Activated T-cell treated with anti-CD3 and anti-CD28 coated beads for 24 hours (primary cell): ENCODE results near the gene SPTBN4.
A peak's percentile ranks its signal among the peaks of the same experiment; 100 is the strongest.
"Not testable (repeated sequence)": the region's sequence is repeated elsewhere in the genome, so short reads cannot be mapped to it uniquely, and the experiment has no call there.

Experiments
- DNase-seq: peaks from one replicate; pipeline ENCODE4 v3.0.0-alpha.2; 2020; ENCODE audit warnings: low read depth

The SPTBN4 gene

DNA sequence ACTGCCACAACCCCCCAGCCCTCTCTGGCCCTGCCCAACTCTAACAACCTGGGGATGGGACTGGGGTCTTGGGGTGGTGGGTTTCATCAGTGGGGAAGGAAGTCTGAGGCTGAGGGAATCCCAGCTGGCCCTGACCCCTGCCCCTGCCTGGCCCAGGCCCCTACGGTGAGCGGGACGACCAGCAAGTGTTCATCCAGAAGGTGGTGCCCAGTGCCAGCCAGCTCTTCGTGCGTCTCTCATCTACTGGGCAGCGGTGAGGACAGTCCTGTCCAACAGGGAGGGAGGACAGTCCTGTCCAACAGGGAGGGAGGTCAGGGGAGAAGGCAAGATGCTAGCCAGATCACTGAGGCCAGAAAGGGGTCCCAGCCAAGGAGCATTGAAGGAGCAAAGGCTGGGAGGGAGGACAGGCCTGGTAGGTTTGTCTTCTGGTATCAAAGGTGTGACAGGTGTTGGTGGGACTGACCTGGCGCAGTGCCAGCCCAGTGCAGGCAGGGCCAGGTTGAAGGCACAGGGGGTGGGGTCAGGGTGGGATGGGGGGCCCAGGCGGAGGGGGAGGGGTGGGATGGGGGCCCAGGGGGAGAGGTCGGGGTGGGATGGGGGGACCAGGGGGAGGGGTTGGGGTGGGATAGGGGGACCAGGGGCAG is 122.2 kb downstream of the SPTBN4 start:
- DNase-seq, result no peak

DNA sequence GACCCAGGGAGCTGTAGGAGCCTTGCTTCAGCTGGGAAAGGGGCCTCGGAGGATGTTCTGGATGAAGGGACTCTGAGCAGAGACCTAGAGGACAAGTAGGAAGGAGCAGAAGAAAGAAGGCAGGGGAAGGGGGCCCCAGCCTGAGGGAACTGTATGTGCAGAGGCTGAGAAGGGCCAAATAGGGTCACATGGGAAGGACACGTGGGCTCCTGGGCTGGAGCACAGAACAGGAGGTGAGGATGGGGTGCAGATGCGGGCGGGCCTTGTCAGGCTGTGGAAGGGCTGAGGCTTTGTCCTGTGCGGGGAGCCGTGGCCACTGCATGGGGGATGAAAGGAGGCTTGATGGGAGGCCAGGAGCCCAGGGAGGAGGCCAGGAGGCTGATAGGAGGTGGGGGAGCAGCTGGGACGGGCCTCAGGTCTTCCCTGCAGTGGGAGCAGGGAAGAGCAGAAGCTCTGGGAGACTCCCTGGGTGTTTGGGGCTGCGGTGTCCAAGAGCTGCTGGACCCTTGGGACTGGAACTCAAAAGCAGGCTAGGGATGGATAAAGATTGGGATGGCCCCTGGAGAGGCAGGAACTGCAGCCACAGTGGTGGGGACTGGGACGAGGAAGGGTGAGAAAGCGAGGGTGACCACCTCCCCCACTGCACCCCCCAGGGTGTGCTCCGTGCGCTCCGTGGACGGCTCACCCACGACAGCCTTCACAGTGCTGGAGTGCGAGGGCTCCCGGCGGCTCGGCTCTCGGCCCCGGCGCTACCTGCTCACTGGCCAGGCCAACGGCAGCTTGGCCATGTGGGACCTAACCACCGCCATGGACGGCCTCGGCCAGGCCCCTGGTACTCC is 123.0 kb downstream of the SPTBN4 start:
- DNase-seq, result no peak

DNA sequence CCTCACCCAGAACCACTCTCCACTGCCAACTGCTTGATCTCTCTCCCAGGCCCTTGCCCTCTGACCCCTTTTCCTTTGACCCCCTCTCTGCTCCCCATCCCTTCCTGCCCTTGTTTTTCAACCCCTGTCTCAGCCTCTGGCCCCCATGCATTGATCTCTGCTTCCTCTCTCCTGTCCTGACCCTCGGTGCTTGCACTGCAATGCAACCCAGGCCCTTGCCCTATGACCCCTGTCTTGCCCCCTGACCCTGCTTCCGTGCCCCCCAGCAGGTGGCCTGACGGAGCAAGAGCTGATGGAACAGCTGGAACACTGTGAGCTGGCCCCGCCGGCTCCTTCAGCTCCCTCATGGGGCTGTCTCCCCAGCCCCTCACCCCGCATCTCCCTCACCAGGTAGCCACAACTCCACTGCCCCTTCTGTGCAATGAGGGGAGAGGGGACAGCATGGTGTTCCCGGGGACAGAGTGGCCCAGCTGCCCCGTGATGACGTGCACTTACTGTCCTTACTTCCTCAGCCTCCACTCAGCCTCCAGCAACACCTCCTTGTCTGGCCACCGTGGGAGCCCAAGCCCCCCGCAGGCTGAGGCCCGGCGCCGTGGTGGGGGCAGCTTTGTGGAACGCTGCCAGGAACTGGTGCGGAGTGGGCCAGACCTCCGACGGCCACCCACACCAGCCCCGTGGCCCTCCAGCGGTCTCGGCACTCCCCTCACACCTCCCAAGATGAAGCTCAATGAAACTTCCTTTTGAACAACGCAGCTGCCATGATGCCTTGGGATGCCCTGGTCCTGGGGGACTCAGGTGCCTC is 123.9 kb downstream of the SPTBN4 start:
- no peak for DNase-seq

DNA sequence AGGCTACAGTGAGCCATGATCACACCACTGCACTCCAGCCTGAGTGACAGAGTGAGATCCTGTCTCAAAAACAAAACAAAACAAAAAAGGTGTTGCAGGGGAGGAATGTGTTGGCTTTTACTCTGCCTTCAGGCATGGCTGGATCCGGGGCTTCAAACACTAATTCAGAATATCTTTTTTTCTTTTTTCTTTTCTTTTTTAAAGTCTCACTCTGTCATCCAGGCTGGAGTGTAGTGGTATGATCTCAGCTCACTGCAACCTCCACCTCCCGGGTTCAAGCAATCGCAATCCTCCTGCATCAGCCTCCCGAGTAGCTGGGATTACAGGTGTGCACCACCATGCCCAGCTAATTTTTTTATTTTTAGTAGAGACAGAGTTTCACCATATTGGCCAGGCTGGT is 124.9 kb downstream of the SPTBN4 start:
- DNase-seq, result not testable (repeated sequence)

DNA sequence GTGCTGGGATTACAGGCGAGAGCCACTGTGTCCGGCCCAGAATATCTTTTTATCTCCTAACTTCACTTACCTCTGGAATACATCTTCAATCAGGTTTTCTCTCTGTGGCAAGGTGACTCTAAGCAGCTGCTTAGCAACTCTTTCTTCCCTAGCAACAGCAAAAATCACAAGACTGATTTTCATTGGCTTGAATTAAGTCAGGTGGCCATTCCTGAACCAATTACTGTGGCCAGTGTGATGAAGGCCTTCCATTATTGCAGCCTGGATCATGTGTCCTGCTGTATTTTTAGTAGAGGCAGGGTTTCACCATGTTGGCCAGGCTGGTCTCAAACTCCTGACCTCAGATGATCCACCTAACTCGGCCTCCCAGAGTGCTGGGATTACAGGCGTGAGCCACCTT is 125.4 kb downstream of the SPTBN4 start:
- no peak for DNase-seq

DNA sequence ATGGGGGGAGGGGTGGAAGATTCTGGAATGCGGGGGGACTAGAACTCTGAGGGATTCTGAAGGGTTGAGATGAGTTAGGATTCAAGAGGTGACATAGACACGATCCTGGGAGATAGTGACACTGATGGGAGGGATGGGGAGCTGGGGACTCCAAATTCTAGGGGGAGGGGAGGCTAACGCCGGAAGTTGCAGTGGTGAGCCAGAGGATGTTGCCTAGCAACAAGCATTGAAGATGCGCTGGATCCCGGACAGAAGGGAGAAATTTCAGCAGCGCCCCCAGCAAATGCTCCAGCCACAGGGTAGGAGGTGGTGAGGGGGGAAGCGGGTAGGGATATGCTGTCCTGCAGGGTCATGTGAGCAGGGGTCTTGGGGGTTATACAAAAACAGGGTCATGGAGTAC is 127.5 kb downstream of the SPTBN4 start:
- DNase-seq, result no peak

DNA sequence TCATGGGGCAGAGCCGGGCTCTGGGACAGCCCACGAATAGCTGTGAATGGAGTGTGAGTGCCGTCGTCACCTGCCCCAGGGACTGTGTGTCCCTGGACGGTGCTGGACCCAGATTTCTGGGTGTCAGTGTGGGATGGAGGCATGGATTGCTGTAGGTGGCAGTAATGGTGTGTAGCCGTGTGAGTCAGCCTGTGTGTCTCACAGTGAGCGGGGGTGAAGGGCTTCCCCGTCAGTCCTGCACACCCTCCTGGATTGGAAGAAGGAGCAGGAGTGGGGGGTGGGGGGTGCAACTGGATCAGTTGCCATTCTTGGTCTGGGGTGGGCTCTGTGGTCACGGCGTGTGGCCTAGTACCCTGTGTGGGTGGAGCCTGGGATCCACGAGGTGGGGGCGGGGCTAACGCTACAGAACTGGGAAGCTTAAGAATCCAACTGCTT is 127.9 kb downstream of the SPTBN4 start:
- DNase-seq, result no peak

DNA sequence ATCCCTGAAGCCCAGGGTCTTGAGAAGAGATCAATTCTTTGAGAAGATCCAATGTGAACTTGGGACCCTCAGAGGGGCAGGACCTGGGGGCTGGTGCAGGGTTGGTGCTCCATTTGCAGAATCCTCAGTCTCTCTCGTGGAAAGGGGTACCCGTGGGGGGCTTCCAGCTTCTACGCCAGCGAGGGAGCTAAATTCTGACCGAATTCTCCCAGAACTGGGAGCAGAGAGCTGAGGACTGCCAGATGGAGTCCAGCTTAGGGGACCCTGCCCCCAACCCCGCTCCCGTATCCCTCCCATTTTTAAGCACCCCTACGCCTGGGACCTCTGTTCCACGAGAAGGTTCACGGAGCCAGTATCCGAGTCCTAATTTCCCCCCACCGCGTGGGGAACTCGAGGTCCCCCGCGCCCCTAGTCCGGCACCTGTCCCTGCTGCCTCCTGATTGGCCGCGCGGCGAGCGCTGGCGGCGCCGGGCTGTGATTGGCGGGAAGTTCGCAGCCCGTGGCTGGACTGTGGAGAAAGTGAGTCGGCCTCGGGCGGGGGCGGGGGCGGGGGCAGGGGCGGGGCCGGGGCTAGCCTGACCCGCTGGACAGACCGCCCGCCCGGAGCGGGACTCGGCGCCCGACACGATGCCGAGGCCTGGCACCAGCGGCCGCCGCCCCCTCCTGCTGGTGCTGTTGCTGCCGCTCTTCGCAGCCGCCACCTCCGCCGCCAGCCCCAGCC is 130.0 kb downstream of the SPTBN4 start:
- no peak for DNase-seq

DNA sequence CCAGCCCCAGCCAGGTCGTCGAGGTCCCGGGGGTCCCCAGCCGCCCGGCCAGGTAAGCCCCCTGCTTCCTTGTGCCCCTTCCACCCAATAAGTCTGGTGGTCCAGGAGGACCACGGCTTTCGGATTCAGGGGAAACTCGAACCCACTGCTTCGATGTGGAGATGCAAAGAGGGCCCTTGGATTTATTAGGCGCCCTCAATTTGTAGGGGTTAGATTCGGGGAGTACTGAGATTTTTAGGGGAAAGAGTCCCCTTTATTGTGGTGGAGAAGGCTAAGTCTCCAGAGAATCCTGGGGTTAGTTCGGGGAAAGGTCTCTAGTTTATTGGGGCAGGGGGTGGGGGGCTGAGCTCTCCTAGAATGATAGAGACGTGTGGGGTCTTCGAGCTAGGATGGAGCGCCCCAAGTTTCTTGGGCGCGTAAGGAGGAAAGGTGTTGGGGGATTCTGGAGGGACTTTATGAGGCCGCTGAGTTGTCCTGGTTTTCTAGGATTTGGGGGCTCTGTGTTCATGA is 130.6 kb downstream of the SPTBN4 start:
- no peak for DNase-seq

DNA sequence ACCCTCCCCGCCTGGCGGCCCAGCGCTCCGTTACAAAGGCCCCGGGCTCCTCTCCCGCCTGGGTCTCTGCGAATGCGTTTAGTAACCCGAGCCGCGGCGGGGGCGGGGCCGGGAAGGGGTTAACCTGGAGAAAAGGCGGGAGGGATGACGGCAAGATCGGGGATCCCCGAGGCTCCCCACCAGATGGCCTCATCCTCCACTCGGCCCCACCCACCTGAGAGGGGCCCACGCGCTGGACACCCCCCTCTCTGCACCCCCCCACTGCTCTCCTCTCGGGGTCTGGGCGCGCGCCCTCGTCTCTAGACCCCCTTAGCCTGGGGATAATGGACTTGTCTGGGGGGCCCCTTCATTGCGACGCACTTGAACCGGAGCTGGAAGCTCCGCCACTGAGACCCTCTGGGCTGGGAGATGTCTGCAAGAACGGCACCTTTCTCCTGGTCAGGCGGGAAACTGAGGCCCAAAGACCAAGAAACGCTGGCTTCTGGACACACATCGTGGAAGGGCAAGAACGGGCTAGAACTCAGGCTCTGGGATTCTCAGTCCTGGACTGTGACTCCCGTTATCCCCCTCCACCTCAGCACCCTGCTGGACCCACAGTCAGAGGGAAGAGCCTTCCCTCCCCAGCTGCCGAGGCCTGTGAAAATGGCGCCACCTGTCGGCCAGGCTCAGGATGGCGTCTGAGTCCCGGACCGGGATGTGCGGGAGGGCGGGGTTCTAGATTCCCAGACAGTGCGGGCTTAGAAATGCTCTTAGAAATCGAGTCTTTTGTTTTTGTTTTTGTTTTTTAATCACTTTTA is 131.5 kb downstream of the SPTBN4 start:
- peak; percentile 78 for DNase-seq

DNA sequence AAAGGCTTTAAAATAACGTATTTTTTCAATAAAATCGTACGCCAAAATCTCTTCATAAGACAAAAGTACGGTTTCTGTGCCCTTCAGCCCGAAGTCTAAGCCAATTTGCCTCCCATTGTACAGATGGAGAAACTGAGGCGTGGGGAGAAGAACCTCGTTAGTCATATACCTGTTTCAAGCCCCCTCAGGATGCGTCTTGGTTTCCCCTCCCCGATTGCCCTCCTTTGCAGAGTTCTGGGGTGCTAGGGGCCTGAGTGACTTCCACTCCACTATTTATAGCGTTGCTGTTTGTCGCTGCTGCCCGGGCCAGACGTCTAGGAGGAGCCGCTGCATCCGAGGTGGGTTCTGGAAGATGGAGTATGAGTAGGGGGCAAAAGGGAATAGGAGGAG is 132.1 kb downstream of the SPTBN4 start:
- DNase-seq, result no peak

DNA sequence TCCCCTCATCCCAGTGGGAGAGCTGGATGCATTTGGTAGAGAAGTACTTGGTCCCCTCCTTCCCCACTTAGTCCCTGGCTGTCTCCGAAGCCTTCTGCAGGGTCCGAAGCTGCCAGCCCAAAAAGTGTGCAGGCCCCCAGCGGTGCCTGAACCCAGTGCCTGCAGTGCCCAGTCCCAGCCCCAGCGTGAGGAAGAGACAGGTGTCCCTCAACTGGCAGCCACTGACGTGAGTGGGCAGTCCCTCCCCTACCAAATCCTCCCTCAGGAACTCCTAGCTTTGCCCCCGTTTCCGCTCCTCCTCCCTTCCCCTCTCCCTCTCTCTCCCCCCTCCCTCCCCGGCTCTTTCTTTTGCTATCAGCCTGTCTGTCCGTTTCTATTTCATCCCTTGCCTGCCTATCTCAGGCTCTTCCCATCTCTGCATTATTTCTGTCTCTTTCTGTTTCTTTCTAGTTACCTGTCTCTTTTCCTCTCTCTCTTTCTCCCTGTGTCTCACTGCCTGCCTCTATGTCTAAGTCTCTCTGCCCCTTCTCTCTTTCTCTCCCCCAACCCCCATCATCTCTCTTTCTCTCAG is 132.6 kb downstream of the SPTBN4 start:
- no peak for DNase-seq

DNA sequence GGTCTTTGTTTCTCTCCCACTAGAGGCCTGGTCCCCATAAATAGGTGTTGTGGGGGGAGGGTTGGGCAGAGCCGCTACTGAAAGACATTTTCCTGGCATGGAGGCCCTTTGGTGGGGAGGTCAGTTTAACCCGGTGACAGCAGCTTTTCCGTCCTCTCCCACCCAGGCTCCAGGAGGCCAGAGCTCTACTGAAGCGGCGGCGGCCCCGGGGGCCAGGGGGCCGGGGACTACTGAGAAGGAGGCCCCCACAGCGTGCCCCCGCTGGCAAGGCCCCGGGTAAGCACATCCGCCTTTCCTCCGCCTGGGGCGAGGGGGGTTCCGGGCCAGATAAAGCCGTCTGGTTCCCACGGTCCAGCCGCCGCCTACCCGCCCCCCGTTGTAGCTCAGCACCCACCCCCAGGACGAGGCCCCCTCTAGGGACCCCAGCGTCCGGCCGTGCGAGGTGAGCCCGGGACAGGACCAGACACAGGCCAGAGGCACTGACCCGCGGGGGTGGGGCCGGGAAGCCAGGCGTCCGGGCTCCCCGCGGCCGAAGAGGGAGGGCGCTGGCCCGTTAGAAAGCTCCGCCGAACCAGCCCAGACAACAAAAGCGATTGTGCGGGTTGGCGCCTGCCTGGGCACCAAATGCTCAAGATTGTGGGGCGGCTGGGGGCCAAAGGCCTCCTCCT is 133.2 kb downstream of the SPTBN4 start:
- no peak for DNase-seq

DNA sequence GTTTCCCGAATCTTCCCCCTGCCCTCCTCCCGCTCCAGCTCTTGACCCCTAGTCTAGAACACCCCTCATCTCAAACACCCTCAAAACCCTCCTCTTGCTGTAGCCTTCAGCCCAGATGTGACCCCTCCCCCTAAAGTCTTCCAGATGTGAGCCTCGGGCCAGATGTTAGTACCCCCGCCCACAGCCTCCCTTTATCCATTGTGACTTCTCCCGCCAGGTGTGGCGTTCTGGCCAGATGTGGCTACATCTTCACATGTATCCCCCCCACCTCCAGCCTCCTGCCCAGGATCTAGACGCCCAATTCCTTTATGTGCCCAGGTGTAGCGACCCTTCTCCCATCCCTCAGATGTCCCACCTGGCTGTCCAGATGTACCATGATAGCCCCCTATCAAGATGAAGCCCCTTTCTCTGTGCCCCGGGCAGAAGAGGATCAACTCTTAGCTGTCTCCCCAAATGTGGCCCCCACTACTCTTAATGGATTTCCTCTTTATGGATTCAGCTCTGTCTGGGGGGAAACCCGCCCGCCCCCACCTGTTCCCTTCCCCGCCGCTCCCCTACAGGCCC is 133.9 kb downstream of the SPTBN4 start:
- no peak for DNase-seq

DNA sequence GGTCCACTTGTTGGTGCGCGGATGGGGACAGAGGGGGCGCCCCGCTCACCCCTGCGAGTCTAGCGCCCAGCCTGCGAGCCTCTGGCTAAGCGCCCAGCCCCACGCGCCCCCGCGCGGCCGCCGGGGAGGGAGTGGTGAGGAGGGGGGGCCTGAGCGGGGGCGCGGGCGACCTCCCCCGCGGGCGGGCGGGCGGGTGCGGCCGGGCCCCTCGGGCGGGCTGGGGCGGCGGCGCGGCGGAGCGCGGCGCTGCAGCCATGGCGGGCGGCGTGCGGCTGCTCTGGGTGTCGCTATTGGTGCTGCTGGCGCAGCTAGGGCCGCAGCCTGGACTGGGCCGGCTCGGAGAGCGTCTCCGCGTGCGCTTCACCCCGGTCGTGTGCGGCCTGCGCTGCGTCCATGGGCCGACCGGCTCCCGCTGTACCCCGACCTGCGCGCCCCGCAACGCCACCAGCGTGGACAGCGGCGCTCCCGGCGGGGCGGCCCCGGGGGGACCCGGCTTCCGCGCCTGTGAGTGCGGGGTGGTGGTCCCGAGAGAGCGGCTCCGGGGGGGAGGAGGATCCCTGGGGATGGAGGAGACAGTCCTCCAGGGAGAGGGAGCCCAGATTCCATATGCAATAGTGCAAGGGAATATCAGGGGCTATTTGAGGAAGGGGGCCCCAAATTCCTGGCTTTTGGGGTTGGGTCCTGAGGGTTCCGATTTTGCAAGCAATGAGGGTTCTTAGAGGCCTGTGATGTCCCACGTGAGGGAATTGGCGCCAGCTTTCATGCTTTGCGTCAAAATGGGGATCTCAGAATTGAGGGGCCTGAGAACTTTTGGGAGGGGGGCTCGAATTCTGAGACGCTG is 134.6 kb downstream of the SPTBN4 start, which contains the start of gene LTBP4:
TSS of gene LTBP4 (plus strand) at position 236 of the 841 bp plus-strand sequence. CDS start at position 255, 19 bp downstream.
- no peak for DNase-seq

DNA sequence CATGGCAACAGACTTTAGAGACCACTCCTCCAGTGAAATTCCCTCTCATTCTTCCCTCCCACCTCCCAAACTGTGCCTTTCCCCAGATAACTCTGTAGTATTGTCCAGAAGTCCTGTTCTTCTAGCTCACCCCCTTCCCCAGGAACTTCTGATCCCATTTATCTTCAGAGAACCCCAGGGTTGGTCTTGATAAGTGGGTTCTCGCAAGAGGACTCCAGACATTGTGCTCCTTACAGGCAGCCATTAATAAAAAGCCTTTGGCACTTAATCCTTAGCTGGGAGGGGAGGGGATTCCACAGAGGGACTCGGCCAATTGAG is 136.2 kb downstream of the SPTBN4 start:
- no peak for DNase-seq

DNA sequence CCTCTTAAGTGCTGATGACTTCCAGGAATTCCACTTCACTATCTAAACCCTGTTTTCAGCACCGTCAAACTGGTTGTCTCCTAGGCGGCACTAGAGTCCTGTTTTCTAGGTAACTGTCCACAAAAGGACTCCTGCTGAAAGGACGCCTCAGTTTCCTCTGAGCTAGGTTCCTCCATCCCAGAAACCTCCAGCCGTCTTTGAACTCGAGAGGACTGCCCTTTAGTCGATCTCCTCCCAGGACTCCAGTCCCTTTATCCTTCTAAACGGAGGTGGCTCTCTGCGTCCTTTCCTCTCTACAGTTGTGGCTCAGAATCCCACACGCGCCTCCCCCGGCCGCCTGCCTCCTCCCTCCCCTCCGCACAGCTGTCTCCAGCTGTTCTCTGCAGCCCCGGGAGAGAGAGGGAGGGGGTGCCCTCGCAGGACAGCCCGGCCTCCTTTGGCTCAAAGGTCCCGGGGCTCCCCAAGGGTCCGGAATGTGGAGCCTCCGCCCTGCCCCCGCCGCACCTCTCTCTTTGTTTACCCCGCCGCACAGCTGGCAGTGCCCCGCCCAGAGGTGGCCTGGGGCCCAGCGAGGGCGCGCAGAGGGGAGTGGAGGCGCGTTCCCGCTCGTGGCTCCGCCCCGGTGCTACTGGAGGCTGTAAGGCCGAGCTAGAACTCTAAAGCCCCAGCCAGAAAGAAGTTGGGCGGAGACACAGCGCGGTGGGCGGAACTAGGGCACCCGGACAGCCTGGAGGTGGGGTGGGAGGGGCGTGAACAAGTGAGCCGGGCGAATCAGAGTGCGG is 136.8 kb downstream of the SPTBN4 start:
- DNase-seq, result peak; percentile 93

DNA sequence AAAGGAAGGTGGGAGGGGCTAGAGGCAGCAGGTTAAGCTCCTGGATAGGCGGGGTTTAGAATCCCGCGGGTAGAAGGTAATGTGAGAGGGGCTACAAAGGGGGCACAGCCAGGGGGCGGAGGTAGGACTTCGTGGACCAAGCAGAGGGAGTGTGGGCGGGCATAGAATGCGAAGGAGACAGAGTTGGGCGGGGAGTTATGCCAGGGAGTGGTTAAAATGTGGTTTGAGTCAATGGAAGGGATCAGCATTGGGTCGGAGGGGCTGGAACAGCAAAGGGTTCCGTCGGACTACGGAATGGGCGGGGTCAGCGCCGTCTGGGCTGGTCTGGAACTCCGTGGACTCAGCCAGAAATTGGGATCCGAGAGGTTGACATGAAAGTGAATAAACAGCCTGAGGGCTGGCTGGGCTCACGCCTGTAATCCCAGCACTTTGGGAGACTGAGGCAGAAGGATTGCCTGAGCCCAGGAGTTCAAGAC is 137.4 kb downstream of the SPTBN4 start:
- no peak for DNase-seq
